ENCODE measurements around the gene SLC41A2. TPM values are rescaled to one million over a fixed set of nuclear protein-coding genes. Genes with fewer than 3 reads are reported as not detected.

SLC41A2 gene
- total RNA-seq, 1 experiment from 2014 or later: 3.8 TPM

- ATAC-seq: no peak
- no peak overlapping the region for H3K27ac Mint-ChIP-seq
- H3K9me3 Mint-ChIP-seq: no peaks in the 10 kb centered on the region
- H3K27me3 Mint-ChIP-seq (ENCODE audit: low read depth): no peaks in the 10 kb centered on the region; the same call in 1 of the 2 replicates
- ChIA-PET CTCF (no interaction called here), POLR2A (no interaction called here)
- H3K4me3 Mint-ChIP-seq: no peak overlapping the region
- no peaks in the 10 kb centered on the region for H3K4me1 Mint-ChIP-seq
- H3K36me3 Mint-ChIP-seq: no peaks in the 10 kb centered on the region
- DNase-seq (ENCODE audit: low spot score): no peak
- TF ChIP-seq ZNF423 (CRISPR knock-in tag; IDR thresholded peaks at IDR 0.05): no peak
- TF ChIP-seq, protein P1, sequence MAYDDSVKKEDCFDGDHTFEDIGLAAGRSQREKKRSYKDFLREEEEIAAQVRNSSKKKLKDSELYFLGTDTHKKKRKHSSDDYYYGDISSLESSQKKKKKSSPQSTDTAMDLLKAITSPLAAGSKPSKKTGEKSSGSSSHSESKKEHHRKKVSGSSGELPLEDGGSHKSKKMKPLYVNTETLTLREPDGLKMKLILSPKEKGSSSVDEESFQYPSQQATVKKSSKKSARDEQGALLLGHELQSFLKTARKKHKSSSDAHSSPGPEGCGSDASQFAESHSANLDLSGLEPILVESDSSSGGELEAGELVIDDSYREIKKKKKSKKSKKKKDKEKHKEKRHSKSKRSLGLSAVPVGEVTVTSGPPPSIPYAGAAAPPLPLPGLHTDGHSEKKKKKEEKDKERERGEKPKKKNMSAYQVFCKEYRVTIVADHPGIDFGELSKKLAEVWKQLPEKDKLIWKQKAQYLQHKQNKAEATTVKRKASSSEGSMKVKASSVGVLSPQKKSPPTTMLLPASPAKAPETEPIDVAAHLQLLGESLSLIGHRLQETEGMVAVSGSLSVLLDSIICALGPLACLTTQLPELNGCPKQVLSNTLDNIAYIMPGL (CRISPR knock-in tag; IDR thresholded peaks at IDR 0.05): no peak
- TF ChIP-seq, protein P2, sequence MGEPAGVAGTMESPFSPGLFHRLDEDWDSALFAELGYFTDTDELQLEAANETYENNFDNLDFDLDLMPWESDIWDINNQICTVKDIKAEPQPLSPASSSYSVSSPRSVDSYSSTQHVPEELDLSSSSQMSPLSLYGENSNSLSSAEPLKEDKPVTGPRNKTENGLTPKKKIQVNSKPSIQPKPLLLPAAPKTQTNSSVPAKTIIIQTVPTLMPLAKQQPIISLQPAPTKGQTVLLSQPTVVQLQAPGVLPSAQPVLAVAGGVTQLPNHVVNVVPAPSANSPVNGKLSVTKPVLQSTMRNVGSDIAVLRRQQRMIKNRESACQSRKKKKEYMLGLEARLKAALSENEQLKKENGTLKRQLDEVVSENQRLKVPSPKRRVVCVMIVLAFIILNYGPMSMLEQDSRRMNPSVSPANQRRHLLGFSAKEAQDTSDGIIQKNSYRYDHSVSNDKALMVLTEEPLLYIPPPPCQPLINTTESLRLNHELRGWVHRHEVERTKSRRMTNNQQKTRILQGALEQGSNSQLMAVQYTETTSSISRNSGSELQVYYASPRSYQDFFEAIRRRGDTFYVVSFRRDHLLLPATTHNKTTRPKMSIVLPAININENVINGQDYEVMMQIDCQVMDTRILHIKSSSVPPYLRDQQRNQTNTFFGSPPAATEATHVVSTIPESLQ (CRISPR knock-in tag; IDR thresholded peaks at IDR 0.05): no peak
- TF ChIP-seq, protein P3, sequence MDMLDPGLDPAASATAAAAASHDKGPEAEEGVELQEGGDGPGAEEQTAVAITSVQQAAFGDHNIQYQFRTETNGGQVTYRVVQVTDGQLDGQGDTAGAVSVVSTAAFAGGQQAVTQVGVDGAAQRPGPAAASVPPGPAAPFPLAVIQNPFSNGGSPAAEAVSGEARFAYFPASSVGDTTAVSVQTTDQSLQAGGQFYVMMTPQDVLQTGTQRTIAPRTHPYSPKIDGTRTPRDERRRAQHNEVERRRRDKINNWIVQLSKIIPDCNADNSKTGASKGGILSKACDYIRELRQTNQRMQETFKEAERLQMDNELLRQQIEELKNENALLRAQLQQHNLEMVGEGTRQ (CRISPR knock-in tag; IDR thresholded peaks at IDR 0.05): no peak
- no peak for TF ChIP-seq OVOL2 (CRISPR knock-in tag; IDR thresholded peaks at IDR 0.05; ENCODE audit: borderline replicate concordance)
- TF ChIP-seq, protein P4, sequence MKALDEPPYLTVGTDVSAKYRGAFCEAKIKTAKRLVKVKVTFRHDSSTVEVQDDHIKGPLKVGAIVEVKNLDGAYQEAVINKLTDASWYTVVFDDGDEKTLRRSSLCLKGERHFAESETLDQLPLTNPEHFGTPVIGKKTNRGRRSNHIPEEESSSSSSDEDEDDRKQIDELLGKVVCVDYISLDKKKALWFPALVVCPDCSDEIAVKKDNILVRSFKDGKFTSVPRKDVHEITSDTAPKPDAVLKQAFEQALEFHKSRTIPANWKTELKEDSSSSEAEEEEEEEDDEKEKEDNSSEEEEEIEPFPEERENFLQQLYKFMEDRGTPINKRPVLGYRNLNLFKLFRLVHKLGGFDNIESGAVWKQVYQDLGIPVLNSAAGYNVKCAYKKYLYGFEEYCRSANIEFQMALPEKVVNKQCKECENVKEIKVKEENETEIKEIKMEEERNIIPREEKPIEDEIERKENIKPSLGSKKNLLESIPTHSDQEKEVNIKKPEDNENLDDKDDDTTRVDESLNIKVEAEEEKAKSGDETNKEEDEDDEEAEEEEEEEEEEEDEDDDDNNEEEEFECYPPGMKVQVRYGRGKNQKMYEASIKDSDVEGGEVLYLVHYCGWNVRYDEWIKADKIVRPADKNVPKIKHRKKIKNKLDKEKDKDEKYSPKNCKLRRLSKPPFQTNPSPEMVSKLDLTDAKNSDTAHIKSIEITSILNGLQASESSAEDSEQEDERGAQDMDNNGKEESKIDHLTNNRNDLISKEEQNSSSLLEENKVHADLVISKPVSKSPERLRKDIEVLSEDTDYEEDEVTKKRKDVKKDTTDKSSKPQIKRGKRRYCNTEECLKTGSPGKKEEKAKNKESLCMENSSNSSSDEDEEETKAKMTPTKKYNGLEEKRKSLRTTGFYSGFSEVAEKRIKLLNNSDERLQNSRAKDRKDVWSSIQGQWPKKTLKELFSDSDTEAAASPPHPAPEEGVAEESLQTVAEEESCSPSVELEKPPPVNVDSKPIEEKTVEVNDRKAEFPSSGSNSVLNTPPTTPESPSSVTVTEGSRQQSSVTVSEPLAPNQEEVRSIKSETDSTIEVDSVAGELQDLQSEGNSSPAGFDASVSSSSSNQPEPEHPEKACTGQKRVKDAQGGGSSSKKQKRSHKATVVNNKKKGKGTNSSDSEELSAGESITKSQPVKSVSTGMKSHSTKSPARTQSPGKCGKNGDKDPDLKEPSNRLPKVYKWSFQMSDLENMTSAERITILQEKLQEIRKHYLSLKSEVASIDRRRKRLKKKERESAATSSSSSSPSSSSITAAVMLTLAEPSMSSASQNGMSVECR (CRISPR knock-in tag; IDR thresholded peaks at IDR 0.05; ENCODE audit: borderline replicate concordance): no peak
- TF ChIP-seq NR3C1 (CRISPR knock-in tag; conservative IDR thresholded peaks at IDR 0.05; ENCODE audit: low read depth): no peak
- TF ChIP-seq TP53 (CRISPR knock-in tag; IDR thresholded peaks at IDR 0.05): no peak
- TF ChIP-seq TEAD4 (CRISPR knock-in tag; IDR thresholded peaks at IDR 0.05): no peak
- no peak for TF ChIP-seq TCF7 (CRISPR knock-in tag; IDR thresholded peaks at IDR 0.05; ENCODE audit: low read depth)
- TF ChIP-seq PREB (CRISPR knock-in tag; IDR thresholded peaks at IDR 0.05; ENCODE audit: borderline replicate concordance): no peak
Measured at GRCh38 chr12:104971306-104971705, 13.2 kb upstream of the SLC41A2 start.

- Mint-ChIP-seq H3K4me1 (no peaks in the 10 kb centered on the region), H3K9me3 (peaks cover 6% of the 10 kb centered on the region), H3K4me3 (no peak overlapping the region), H3K27me3 (ENCODE audit: low read depth) (peaks cover 6% of the 10 kb centered on the region), H3K36me3 (no peaks in the 10 kb centered on the region), H3K27ac (no peak overlapping the region)
- DNase-seq (ENCODE audit: low spot score): no peak
- ChIA-PET POLR2A (no interaction called here), CTCF (interaction anchor here (2.0 kb wide), 1 partner anchor 179 kb away, joined by 5 read pairs; no protein-coding TSS in a partner anchor)
- ATAC-seq: no peak
- no peak for TF ChIP-seq JUN (CRISPR knock-in tag; IDR thresholded peaks at IDR 0.05)
- TF ChIP-seq ZNF423 (CRISPR knock-in tag; IDR thresholded peaks at IDR 0.05): no peak
- TF ChIP-seq SOX15 (CRISPR knock-in tag; IDR thresholded peaks at IDR 0.05): no peak
- TF ChIP-seq MYBL2 (CRISPR knock-in tag; IDR thresholded peaks at IDR 0.05): no peak
- no peak for TF ChIP-seq NFATC4 (CRISPR knock-in tag; IDR thresholded peaks at IDR 0.05)
- no peak for TF ChIP-seq STAT6 (CRISPR knock-in tag; conservative IDR thresholded peaks at IDR 0.05; ENCODE audit: low read depth)
- TF ChIP-seq NFE2L1 (CRISPR knock-in tag; IDR thresholded peaks at IDR 0.05): no peak
- TF ChIP-seq, protein P5, sequence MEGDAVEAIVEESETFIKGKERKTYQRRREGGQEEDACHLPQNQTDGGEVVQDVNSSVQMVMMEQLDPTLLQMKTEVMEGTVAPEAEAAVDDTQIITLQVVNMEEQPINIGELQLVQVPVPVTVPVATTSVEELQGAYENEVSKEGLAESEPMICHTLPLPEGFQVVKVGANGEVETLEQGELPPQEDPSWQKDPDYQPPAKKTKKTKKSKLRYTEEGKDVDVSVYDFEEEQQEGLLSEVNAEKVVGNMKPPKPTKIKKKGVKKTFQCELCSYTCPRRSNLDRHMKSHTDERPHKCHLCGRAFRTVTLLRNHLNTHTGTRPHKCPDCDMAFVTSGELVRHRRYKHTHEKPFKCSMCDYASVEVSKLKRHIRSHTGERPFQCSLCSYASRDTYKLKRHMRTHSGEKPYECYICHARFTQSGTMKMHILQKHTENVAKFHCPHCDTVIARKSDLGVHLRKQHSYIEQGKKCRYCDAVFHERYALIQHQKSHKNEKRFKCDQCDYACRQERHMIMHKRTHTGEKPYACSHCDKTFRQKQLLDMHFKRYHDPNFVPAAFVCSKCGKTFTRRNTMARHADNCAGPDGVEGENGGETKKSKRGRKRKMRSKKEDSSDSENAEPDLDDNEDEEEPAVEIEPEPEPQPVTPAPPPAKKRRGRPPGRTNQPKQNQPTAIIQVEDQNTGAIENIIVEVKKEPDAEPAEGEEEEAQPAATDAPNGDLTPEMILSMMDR (IDR thresholded peaks at IDR 0.05): no peak
Measured at GRCh38 chr12:104969343-104969742, 11.3 kb upstream of the SLC41A2 start.
